GM21723 (cell line): ENCODE data around the gene GANC.

Source experiments
- ATAC-seq: cut with Tn5 transposase; IDR thresholded peaks from one replicate; pipeline ENCODE4 v1.9.1; 2021; ENCODE audit warnings: mild to moderate bottlenecking, moderate library complexity; ENCODE audit not compliant: unreplicated experiment

The GANC gene

DNA sequence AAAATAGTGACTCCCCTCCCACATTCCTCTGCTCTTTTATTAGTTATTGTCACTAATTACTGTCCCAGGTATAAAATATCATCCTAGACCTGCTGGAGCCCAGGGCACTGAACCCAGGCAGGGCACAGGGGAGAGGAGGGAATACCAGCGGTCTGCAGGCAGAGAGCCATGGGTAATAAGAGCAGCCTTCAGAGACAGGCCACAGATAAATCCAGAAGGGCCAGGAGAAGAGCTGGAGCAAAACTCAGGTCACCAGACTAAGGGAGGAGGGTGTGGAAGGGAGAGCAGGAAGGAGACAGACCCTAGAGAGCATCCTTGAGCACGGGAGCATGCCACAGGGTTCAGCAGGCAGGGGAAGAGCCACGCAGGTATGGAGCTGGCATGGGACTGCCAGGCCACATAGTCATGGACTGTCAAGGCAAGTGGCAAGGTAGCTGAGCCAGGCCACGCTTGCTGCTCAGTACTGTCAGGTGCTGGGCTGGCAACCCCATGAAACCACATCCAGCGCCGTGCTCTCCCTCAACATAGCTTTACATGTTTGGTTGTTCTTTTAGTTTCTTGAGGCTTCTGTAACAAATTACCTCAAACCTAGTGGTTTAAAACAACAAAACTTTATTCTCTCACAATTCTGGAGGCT is 70.7 kb downstream of the GANC start:
- no peak for ATAC-seq

DNA sequence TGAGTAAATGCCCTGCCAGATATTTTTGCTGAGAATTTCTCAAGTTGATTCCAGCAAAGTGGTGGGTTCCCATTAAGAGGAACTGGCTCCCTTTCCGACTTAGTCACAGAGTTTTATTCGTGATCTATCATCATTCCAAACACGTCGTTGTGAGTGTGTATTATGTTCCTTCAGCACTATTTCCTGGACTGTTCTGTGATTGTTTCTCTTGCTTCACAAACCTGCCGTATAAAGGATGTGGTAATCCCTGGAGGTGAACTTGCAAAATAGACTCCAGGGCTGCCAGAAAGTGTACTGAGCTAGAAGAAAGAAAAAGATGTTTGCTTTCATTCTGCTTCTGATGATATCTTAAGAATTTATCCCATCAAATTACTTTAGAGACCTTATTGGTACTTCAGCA is 71.8 kb downstream of the GANC start:
- ATAC-seq: no peak

DNA sequence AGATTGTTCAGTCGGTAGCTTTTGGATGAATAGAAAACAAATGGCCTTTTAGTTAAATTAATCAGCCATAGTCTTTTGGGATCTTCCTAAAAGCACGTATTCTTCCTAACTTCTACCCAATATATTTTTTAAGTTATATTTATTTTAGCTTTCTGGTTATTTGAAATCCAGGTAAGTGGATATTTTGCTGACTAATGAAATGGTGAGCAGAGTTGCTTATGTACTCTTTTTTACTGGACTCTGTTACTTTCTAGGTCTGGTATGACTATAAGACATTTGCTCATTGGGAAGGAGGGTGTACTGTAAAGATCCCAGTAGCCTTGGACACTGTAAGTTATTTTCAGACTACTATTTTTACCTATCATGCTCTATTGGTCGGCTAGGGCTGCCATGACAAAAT is 72.5 kb downstream of the GANC start:
- no peak for ATAC-seq

DNA sequence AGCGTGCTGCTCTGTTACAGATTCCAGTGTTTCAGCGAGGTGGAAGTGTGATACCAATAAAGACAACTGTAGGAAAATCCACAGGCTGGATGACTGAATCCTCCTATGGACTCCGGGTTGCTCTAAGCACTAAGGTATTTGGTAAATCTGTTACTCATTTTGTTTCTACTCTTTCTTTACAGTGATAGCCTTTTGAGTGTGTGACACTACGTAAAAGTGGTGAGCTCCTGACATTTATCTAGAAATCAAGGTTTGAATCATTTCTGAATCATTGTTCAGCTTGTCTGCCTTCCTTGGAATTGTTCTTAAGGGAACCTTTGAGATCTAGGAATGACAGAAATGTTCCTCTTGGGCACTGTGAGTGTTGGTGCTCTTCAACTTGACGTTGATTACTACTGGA is 75.1 kb downstream of the GANC start:
- no peak for ATAC-seq

DNA sequence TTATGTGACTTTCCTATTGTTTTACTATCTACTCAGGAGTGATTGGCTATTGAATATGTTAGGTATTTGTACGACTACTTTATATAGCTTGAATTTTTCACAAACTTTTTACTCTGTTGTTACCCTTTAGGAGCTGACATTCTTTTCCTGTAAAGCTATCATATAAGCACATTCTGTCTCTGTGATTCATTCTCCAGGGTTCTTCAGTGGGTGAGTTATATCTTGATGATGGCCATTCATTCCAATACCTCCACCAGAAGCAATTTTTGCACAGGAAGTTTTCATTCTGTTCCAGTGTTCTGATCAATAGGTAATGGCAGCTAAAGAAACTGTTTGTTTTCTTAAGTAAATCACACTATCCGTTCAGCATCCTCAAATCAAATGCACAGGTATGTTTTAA is 76.2 kb downstream of the GANC start:
- ATAC-seq: no peak

DNA sequence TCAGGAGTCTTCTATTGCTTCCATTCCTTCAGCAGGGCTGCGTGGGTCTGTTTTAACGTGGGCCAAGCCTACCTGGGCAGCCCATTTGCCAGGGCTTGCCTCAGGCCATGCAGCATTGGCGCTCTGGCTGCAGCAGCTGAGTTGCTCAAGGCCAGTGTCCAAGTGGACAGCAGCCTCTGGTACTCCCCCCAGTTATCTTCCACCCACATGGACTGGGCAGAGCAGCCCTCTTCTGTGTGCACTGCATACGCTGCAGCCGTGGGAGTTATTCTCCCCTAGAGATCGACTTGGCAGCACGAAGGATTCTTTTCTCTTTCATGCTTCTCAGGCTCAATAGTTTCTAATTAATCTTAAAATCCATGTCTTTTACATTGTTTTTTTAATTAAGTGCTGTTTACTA is 79.4 kb downstream of the GANC start:
- no peak for ATAC-seq

DNA sequence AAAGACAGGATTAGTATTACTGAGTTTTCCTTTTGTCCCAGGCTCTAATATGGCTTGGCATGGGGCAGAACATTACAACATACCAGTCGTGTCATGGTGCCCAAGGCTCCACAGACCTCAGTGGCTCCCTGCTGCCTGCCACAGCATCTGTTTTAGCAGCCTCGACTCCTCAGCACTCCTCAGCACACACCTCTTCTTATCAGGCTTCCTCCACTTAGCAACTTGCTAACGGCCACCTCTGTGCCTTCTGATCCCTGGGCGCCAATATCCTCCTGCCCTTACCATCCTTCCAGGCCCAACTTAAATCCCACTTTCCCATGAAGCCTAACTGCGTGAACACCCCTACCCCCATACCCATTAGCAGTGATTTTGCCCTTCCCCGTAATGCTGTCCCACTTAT is 80.1 kb downstream of the GANC start:
- ATAC-seq: no peak

DNA sequence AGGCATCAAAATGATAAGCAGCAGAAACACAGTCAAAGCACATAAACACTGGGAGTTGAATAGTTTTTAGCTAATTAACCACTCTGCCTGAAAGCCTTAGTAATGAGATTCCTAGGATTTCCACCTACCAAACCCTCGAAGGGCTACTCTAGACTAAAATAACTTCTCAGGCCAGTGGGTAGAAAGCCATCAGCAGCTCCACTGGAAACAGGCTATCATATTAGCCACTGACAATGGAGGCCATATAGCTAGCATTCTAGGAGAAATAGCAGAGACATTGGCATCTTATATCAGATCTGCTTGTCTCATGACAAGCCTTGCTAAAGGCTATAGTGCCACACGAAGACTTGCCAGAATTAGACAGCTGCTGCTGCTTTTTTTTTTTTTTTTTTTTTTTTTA is 81.8 kb downstream of the GANC start:
- ATAC-seq: no peak

DNA sequence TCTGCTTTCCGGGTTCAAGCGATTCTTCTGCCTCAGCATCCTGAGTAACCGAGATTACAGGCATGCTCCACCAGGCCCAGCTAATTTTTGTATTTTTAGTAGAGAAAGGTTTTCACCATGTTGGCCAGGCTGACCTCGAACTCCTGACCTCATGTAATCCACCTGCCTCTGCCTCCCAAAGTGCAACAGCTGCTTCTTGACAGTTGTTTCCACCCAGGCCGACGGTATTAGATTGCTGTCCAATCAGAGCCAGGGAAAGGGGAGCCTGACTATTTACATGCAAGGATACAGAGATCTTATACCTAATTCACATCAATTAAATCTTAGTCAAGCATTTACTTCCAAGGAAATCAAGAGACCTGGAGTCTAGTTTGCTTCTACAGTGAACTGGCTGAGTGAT is 82.3 kb downstream of the GANC start:
- ATAC-seq: no peak

DNA sequence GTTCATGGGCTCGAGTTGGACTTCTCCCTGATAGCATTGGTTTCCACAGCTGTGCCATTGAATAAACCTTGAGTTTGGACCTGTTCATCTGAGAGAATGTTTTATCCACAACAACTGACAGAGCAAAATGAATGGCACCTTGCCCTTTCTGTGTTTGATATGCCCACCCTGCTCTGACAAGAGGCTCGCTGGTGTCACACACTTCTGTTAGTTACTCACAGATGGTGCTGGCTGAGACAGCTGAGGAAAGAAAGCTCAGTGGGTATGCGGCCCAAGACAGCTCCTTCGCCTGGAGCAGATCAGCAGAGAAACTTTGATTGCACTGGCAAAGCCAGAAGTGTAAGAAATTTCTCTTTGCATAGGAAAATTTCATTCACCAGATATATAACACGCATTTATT is 83.8 kb downstream of the GANC start:
- no peak for ATAC-seq

DNA sequence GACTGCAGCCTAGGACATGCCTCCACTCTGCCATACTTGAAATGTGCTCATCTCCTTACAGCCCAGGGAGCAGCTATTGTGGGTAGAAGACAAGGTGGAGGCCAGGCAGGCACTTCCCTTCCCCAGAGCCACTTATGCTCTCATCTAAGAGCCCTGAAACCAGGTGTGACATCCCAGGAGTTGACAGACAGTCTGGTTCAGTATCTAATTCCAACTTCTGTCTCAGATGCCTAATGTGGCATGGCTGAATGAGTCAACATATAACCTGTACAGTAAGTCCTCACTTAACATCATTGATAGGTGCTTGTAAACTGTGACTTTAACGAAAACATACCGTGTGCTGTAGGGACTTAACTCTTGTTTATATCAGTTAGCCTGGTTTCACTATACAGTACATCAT is 85.1 kb downstream of the GANC start:
- ATAC-seq: no peak

DNA sequence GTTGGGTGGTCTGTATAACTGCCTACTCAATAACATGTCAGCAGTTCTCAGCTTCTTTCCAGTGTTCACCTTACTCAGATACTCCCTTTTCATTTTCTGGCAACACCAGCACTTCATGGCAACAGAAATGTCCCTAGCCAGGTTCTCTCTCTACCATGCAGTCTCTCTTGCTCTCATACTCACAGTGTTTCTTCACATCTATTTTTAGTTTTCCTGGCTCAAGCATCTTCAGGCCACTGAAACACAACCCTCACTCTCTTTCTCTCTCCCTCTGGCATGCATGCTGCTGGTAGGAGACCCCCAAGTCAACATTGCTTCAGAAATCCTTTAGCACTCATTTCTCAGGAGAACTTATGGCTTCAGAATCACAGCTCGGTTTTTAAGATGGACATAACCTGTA is 86.2 kb downstream of the GANC start, which contains the start of gene CAPN3:
CAPN3 (plus strand) TSS at position 253 of the 400 bp plus-strand sequence. CDS start 305 bp downstream, outside the sequence.
- no peak for ATAC-seq

DNA sequence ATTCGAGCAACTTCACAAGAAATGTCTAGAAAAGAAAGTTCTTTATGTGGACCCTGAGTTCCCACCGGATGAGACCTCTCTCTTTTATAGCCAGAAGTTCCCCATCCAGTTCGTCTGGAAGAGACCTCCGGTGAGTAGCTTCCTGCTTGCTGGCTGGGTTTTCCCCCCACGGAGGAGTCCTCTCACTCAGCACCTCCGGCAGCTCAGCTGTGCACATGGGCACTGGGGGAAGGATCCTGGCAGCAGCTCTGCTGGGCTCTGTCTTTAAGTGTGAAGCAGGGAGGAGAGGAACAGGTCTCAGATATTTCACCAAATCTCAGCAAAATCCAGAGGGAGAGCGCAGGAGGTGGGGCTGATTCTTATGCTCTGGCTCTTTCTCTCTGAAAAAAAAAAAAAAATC is 87.0 kb downstream of the GANC start:
- ATAC-seq: no peak

DNA sequence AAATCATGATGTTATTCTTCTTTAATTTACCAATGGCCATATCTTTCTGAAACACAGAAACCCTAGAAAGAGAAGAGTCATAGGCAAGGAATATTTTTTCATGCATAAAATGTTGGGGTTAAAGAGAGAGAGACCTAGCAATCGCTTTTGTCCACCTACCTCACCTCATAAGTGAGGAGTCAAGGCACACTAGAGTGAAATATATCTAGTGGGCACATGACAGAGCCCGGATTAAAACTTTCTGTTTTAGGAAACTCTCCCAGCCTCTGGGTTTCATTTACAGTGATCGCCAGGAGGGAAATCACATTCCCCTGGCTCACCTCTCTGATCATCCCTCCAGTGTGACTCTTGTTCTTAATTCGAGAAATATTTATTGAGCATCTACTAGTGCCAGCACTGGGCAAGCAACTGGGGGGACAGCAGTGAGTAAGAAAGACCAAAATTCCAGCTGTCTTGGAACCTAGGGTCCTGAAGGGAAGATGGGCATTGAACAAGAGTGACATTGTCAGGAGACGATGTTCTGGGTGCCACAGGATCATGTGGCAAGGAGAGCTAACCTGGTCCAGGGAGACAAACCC is 87.6 kb downstream of the GANC start:
- no peak for ATAC-seq

DNA sequence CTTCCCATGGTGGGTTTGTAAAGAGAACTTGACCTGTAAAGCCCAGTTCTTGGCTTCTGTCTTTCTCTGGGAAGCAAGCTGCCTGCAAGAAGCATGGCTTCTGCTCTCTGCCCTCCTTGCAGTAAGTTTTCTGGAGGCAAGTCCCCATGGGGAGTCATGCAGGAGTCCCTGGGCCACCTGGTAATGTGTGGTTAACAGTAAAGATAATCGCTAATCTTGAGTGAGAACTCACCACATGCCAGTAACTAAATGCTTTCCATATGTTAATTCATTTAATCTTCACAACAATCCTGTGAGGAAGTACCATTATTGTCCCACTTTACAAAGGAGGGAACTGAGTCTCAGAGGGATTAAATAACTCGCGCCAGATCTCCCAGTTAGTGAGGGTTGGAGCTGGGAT is 90.5 kb downstream of the GANC start:
- ATAC-seq: no peak

DNA sequence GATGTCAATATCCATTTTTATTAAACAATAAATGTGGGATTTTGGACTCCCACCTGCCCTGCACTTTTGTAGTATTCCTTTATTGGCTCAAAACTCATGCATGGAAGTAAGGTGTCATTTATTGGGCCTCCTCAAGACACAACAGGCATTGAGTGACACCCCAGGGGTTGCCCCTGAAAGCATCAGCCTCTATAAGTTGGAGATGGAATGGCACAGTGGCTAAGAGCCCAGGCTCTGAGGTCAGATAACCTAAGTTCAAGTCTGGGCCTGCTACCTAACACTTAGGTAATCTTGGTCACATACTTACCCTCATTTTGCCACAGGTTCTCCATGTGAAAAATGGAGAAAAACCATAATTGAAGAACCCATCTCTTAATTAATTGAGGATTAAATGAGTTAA is 90.9 kb downstream of the GANC start:
- no peak for ATAC-seq

DNA sequence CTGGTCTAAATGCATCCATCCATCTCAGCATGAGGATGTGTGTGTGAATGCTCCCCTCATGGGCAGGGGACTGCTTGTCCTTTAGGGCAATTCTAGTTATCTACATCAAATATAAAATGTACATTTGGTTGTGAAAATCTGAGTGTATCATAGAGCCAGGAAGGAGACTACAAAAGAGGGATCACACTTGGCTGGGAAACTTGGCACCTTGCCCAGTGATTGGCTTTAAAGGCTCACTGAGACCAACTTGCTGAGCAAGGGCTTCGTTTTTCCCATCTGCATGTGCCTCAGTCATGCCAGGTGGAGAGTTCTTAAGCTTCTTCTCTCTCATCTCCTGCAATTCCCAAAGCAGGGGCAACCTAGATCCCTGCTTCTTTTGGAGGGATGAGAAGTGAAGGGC is 91.5 kb downstream of the GANC start:
- no peak for ATAC-seq

DNA sequence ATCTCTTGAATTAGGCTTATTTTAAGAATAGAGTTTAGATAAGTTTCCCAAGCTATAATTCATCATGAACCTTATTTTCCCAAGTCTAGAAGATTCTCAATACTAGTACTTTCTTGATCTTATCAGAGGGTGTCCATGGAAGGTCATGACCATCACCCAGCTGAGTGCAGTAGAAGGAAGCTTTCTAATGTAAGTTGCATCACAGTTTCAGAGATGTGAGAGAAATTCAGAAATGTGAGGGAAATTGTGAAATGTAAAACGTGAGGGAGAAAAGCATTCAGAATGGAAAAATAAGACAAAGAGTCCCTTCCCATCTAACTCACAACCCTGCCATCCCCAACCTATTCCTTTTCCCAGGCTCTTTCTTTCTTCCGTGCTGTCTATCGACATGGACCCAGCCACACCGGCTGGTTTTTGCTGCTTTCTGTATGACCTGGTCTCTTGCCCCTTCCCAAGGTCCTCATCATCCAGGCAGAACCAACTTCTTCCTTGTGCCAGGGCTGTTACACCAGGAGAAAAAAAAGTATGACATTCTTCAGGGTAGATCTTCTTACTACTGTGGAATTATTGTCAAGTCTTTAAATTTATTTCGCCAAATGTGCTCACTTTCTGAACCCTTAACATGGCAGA is 93.0 kb downstream of the GANC start:
- no peak for ATAC-seq

DNA sequence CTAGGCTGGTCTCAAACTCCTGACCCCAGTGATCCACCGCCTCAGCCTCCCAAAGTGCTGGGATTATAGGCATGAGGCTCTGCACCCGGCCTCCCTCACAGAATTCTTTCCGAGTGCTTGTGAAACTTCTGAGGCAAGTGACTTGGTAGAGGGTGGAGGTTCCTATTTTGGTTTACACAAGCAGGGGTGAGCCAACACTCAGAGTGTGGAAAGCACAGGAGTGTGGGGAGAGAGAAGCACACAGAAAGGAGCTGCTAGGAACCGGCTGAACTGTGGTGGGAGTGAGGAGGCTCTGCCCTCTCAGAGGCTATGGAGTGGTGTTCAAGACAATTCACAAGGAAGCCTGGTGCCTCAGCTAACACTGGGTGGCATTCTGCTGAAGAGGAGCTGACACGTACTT is 94.0 kb downstream of the GANC start:
- ATAC-seq: no peak

DNA sequence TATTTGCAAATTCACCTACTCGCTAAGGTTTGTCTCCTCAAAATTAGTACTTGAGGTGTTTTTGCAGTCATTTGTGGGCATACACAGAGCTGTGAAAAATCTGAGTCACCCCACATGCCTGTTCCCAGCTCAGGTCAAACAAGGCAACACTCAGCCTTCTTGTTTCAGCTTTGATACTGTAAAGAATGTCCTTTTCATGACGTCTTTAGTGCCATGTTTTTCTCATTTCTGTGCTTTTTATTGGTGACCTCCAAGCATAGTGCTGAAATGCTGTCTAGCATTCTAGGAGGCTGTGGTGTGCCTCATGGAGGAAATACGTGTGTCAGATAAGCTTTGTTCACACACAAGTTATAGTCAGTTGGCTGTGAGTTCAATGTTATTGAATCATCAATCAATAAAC is 95.1 kb downstream of the GANC start:
- ATAC-seq: no peak

DNA sequence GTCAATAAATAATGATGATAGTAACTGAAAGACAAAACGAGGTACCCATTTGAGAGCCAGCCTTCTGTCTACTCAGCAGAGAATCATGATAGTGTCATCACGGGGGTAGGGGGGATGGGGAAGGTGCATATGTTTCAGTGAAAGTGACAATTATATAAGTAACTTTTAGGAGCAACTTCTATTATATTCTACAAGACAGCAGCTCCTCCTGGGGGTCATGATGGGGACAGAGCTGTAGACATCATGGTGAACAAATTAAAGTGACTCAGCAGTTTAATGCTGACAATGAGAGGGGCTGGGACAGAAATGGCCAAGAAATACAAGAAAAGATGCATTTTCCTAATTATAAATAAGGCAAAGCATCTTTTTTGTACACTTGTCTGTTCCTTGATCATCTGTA is 98.1 kb downstream of the GANC start:
- no peak for ATAC-seq

DNA sequence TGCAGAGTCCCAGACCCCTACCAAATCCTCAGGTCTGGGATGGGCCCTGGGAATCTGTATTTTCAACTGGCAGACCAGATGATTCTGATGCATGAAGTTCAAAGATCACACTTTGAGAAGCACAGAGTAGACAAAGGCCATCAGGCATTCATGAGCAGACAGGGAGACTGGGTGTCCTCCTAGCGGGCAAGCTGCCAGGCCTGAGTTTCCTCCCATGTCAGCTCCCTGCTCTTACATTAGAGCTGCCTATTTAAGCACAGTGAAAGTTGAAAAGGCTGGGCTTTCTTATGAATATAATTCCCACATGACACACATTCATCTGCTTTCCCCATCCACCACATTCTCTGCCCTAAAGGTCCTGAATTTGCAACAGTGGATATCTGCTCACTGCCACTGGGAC is 100.3 kb downstream of the GANC start:
- no peak for ATAC-seq

DNA sequence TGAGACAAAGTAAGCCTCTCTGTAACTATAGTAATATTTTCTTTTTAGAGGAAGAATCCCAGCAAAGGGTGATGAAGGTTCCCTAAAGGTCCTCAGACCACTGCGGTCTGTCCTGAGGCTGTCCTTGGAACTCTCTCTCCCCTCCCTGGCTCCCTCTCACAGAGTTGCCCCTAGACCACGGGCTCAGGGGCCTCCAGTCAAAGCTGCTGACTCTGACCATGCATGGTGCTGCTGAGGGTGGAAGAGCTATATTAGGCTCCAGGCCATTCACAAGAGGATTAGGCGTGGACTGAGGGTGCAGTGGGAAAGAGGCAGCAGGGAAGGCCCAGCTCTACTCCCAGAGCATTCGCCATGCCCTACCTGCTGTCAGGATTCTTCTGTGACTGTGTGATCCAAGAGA is 100.9 kb downstream of the GANC start:
- no peak for ATAC-seq
